IMR-90 (cell line): Measurements from ENCODE around the gene PRDX5. TPM values are rescaled to one million over a fixed set of nuclear protein-coding genes. Genes with fewer than 3 reads are reported as not detected.

Experiments used
- ELK1 ChIP-seq: fragments of 150-350 bp; IDR thresholded peaks from 2 replicates; pipeline ENCODE4 v1.6.1; 2016; ENCODE audit warnings: low read depth, mild to moderate bottlenecking, low read length, moderate library complexity, borderline replicate concordance
- polyA plus RNA-seq, 3 experiments: library from polyadenylated mRNA; depleted of rRNA; stranded (reverse); fragments of >200 nt; gene quantifications; 2 replicates each; pipeline ENCODE4 v1.2.3, GENCODE V29; 2012; ENCODE audit warnings: low replicate concordance in 1 of 3
- total RNA-seq: library from RNA; depleted of rRNA; stranded (reverse); fragments of >200 nt; gene quantifications from 2 replicates; pipeline ENCODE4 v1.2.3, GENCODE V29; 2012
- TF ChIP-seq, protein P1 (sequence below): conservative IDR thresholded peaks from 2 replicates; pipeline ENCODE4 v1.5.1; 2012; ENCODE audit warnings: mild to moderate bottlenecking, low read depth, low read length, improper control_type of control experiment

PRDX5 gene
- total and polyA plus RNA-seq, 2 of the 4 experiments (the other 2 are of a cell fraction), result 120 to 292 TPM

GRCh38 chr11:64275031-64275800, 42.7 kb upstream of the PRDX5 start (continued):
- TF ChIP-seq, protein P1, sequence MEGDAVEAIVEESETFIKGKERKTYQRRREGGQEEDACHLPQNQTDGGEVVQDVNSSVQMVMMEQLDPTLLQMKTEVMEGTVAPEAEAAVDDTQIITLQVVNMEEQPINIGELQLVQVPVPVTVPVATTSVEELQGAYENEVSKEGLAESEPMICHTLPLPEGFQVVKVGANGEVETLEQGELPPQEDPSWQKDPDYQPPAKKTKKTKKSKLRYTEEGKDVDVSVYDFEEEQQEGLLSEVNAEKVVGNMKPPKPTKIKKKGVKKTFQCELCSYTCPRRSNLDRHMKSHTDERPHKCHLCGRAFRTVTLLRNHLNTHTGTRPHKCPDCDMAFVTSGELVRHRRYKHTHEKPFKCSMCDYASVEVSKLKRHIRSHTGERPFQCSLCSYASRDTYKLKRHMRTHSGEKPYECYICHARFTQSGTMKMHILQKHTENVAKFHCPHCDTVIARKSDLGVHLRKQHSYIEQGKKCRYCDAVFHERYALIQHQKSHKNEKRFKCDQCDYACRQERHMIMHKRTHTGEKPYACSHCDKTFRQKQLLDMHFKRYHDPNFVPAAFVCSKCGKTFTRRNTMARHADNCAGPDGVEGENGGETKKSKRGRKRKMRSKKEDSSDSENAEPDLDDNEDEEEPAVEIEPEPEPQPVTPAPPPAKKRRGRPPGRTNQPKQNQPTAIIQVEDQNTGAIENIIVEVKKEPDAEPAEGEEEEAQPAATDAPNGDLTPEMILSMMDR, result no peak
- TF ChIP-seq ELK1, result no peak
